Uterus (tissue), 2 donors: ENCODE results near the gene CCDC148.

Experiments
- CTCF ChIP-seq, 4 experiments: fragments of 200-600 bp in 2 of 4; fragments of 450-650 bp in 2 of 4; sonication (generic) in 2 of 4; IDR thresholded peaks; one replicate each; pipeline ENCODE4 v1.5.1; 2016 to 2019; ENCODE audit warnings: antibody characterized with exemption in 4 of 4, mild to moderate bottlenecking in 2 of 4, moderate library complexity in 1 of 4
- POLR2A ChIP-seq, 2 donors: fragments of 450-650 bp; IDR thresholded peaks; one replicate each; pipeline ENCODE4 v1.6.1; 2016; ENCODE audit warnings: antibody characterized with exemption in 2 of 2, mild to moderate bottlenecking in 1 of 2, moderate library complexity in 1 of 2

- TF ChIP-seq POLR2A (IDR thresholded peaks at IDR 0.05) (no peak), CTCF (IDR thresholded peaks at IDR 0.05) (no peak)
These were observed 213.2 kb downstream of the CCDC148 start for GRCh38 chr2:158243392-158243791.
